NOMO-1 (cell line): Measurements from ENCODE around the gene MYH2.

ENCODE experiments used
- DNase-seq, 2 experiments: peaks; one replicate each; lab custom pipeline; 2025; ENCODE audit not compliant: unreplicated experiment in 2 of 2; lab: John Stamatoyannopoulos, UW

The MYH2 gene

DNA sequence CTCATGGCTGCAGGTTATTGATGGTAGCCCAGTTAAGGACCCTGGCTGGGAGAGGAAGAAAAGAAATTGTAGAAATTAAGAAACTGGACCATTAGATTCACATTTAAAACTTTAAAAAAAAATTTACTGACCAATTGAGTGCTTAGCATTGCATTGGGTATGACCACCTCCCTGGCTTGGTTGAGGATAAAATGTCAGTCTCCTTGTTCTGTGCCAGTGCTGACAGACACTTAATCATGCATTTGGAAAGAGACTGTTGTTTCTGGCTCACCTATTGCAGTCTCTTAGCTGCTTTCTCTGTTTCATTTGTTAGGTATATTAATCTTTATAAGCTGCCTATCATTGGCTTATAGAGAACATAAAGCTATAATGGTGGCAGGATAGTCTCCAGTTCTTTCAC is 32.8 kb downstream of the MYH2 start:
- DNase-seq = no peak

DNA sequence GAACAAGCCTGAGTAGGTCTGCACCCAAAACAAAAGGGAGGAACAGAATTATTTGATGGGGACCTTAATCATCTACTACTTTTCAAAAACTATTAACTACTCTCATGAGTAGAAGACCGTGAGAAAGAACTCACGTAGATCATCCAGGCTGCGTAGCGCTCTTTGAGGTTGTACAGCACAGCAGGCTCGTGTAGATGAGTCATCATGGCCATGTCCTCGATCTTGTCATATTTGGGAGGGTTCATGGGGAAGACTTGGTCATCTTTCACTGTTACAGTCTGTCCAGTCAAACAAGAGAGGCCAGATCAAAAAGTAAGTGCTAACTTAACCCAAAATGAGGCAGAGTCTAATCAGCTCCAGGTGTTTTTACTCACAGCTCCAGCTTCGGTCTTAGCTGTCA is 33.4 kb downstream of the MYH2 start:
- DNase-seq = no peak

DNA sequence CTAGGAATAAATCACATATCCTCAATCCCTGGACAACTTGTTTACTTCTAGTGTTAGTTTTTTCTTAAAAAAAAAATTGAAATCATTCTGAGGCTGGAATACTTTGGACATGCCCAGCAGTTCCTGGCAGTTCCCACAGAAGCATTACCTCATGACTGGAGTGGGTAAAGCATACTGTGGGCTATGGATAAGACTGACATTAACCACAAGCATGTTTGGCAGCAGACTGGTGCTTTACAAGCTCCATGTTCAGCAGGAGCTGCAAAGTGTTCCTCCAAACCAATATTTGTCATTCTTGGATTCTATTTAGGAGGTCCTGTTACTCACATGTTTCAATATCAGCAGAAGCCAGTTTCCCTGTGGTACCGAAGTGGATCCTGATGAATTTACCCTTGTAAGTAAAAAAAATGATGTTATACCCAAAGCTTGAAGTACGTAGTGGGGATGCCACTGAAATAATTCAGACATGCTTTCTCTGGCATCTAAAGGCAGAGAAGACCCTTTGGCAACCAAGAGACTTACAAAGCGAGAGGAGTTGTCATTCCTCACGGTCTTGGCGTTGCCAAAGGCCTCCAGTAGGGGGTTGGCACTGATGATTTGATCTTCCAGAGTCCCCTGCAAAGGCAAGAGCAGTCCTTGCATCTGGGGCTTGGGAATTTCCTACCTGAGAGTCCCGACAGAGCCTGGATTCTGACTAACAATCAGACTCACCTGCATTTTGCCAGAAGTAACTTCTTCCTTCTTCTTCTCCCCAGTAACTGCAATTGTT is 36.0 kb downstream of the MYH2 start:
- no peak for DNase-seq

DNA sequence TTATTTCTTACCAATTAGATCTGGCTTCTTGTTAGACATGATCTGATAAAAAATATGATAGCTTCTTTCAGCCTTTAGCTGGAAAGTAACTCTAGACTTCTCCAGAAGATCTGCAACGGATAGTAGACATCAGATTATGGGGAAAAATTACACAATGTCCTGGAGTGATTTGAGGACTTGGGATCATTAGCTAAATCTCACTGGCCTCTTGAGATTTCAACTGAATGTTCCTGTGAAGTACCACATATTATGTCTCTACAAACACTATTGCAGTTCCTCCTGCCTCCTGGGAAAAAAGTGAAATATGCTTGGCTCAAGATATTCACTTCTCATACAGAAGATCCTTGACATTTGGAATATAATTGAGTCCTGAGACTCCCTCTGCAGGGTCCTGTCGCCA is 36.6 kb downstream of the MYH2 start:
- no peak for DNase-seq

DNA sequence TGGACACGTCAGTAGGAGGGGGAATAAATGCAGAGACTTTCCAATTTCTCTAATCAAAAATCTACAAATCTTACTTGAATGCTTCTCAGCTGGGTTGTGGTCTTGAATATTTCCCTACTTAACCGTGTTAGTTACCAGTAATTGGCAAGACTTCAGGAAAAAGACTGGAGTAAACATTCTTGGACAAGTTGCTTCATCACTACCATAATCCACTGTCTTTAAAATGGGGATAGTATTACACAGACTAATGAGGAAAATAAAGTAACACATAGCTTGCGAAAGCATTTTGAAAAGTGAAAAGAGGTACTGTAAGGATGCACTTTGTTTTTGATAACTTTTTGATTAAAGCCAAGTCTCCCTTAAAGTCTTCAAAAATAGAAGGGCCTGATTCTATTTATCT is 49.5 kb downstream of the MYH2 start:
- DNase-seq = no peak

DNA sequence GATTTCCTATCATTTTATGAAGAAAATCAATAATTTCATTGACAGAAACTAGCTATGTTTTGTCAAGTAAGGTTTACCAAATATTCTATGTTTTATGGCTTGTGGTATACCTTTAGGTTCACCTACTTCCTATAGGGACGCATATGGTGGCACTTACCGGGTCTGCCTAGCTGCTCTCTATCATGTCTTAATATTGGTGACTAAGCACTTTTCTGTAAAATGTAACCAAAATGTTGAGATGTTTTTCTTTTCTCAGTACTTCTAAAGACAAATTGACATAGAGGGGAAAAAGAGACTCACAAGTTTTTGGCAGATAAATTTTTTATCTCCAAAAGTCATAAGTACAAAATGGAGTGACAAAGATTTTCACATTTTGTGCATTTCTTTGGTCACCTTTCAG is 57.5 kb downstream of the MYH2 start:
- no peak for DNase-seq

DNA sequence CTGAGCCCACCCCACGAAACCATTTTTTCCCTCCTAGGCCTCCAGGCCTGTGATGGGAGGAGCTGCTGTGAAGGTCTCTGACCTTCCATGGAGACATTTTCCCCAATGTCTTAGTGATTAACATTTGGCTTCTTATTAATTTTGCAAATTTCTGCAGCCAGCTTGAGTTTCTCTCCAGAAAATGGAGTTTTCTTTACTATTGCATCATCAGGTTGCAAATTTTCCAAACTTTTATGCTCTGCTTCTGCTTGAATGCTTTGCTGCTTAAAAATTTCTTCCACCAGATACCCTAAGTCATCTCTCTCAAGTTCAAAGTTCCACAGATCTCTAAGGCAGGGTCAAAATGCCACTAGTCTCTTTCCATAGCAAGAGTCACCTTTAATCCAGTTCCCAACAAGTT is 67.2 kb downstream of the MYH2 start:
- no peak for DNase-seq

DNA sequence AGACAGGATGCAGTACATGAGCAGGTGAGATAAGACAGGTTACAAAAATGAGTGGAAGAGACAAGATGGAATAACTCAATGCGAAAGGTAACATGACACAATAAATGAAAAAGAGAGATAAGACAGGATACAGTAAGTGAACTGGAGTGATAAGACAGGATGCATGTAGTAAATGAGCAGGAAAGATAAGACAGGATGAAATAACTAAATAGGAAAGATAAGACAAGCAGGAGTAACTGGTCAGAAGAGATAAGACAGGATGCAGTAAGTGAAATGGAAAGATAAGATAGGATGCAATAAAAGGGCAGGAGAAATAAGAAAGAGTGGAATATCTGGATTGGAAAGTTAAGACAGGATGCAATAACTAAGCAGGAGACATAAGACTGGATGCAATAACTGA is 71.8 kb downstream of the MYH2 start:
- DNase-seq = no peak

DNA sequence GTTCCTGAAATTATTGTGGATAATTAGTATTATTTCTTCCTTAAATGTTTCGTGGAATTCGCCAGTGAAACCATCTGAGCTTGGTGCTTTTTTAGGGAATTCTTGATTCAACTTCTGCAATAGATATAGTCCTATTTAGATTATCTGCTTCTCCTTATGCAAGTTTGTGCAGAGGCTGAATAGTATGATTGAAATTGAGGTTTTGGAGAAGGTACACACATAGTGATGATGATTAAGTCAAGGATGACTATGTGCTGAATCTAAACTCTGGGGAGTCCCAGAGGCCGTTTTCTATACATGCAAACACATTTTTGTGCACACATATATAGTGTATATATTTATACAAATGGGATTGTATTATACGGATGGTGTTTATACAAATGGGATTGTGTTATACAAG is 74.9 kb downstream of the MYH2 start:
- DNase-seq = no peak

DNA sequence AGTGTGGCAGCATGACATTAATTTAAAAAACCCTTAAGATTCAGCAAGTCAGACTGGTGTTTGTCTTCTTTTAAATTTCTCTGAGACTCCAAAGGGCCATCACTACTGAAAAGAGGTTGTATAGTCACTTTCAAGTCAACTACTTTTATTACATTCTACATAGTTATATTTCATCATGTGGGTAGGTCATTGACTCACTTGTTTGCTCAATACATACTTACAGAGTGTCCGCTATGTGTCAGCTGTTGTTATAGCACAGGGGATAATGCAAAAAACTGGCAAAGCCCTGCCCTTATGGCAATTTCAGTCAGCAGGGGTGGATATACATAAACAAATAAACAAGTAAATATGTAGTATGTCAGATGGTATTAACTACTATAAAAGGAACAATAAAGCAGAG is 77.6 kb downstream of the MYH2 start:
- no peak for DNase-seq
